ENCODE measurements around the gene HS6ST2. TPM values are rescaled to one million over a fixed set of nuclear protein-coding genes. Genes with fewer than 3 reads are reported as not detected.

Gene HS6ST2
- polyA plus RNA-seq, 1 of the 3 experiments (the other 2 are of a cell fraction) = 0.05 TPM

DNA sequence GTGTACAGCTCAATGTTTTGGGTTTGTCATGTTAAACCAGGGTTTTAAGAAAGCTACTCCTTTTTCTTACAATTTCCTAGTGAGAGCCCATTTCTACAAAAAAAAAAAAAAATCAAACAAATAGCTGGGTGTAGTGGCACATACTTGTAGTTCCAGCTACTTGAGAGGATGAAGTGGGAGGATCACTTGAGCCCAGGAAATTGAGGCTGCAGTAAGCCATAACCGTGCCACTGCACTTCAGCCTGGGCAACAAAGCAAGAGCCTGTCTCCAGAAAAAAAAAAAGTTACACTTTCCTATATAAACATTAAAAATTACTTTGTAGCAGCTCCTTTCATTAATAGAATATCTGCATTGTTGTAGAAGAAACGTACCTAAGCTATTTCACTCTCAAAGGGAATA lies 166.7 kb downstream of the HS6ST2 start (continued):
- no peak for TF ChIP-seq RXRA (IDR thresholded peaks at IDR 0.05; ENCODE audit: borderline replicate concordance, low read depth)
- TF ChIP-seq, protein P1, sequence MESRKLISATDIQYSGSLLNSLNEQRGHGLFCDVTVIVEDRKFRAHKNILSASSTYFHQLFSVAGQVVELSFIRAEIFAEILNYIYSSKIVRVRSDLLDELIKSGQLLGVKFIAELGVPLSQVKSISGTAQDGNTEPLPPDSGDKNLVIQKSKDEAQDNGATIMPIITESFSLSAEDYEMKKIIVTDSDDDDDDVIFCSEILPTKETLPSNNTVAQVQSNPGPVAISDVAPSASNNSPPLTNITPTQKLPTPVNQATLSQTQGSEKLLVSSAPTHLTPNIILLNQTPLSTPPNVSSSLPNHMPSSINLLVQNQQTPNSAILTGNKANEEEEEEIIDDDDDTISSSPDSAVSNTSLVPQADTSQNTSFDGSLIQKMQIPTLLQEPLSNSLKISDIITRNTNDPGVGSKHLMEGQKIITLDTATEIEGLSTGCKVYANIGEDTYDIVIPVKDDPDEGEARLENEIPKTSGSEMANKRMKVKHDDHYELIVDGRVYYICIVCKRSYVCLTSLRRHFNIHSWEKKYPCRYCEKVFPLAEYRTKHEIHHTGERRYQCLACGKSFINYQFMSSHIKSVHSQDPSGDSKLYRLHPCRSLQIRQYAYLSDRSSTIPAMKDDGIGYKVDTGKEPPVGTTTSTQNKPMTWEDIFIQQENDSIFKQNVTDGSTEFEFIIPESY (IDR thresholded peaks at IDR 0.05; ENCODE audit: borderline replicate concordance, low read depth) = no peak

DNA sequence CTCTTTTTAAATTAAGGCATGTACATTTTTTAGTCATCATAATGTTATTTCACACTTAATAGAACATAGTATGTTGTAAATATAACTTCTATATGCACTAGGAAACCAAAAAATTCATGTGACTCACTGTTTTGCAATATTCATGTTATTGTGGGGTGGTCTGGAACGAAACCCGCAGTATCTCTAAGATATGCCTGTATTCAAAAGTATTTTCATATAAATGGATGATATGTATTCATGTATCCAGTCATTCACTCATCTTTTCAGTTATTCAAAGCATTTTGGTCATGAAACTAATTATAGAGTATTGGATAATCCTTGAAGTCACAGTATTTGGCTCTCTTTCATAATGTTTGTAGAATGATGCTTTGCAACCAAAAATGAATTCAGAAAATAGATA lies 168.1 kb downstream of the HS6ST2 start:
- H3K4me2 ChIP-seq = no peak overlapping the region
- POLR2A ChIA-PET = no interaction called here
- TF ChIP-seq NFIC (IDR thresholded peaks at IDR 0.05; ENCODE audit: borderline replicate concordance) = no peak
- no peak for TF ChIP-seq GATA2 (CRISPR knock-in tag; IDR thresholded peaks at IDR 0.05)
- TF ChIP-seq, protein P2, sequence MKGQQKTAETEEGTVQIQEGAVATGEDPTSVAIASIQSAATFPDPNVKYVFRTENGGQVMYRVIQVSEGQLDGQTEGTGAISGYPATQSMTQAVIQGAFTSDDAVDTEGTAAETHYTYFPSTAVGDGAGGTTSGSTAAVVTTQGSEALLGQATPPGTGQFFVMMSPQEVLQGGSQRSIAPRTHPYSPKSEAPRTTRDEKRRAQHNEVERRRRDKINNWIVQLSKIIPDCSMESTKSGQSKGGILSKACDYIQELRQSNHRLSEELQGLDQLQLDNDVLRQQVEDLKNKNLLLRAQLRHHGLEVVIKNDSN (IDR thresholded peaks at IDR 0.05; ENCODE audit: borderline replicate concordance, low read depth) = no peak
- TF ChIP-seq FOSL2 (IDR thresholded peaks at IDR 0.05; ENCODE audit: borderline replicate concordance, low read depth) = no peak
- TF ChIP-seq RCOR1 (IDR thresholded peaks at IDR 0.05; ENCODE audit: low read length) = no peak
- TF ChIP-seq SIN3A (IDR thresholded peaks at IDR 0.05; ENCODE audit: borderline replicate concordance, low read depth, low read length) = no peak
- no peak for TF ChIP-seq EZH2phosphoT487 (IDR thresholded peaks at IDR 0.05; ENCODE audit: borderline replicate concordance, low read depth)
- no peaks in the 10 kb centered on the region for H3K4me1 ChIP-seq (ENCODE audit: control insufficient read depth in 1 of 2, insufficient read depth in 2 of 2, low read depth in 1 of 2, low read length in 1 of 2)
- H3K79me2 ChIP-seq (ENCODE audit: insufficient read depth) = no peaks in the 10 kb centered on the region
- no peak overlapping the region for H2AFZ ChIP-seq (ENCODE audit: low read depth)
- no peaks in the 10 kb centered on the region for H3K36me3 ChIP-seq (replicated peaks in 1 of 2; ENCODE audit: control insufficient read depth in 1 of 2, insufficient read depth in 2 of 2, low read length in 1 of 2)
- CTCF ChIA-PET = no interaction called here
- no peaks in the 10 kb centered on the region for H4K20me1 ChIP-seq (ENCODE audit: insufficient read depth)
- no peaks in the 10 kb centered on the region for H3K9me3 ChIP-seq
- H3K9ac ChIP-seq = no peak overlapping the region
- no peaks in the 10 kb centered on the region for H3K9me2 ChIP-seq
- H3K27me3 ChIP-seq (ENCODE audit: insufficient read depth) = no peaks in the 10 kb centered on the region
- H3K4me3 ChIP-seq (ENCODE audit: low read depth in 2 of 2, low read length in 1 of 2) = no peak overlapping the region
- no peaks in the 10 kb centered on the region for H3F3A ChIP-seq (replicated peaks; ENCODE audit: insufficient read depth)
- DNase-seq = no peak
- 9% methylated on average over 2 of the region's 2 CpGs for WGBS (ENCODE audit: low lambda C conversion rate)
- no peak overlapping the region for H3K27ac ChIP-seq (ENCODE audit: low read depth in 2 of 2, low read length in 1 of 2)

DNA sequence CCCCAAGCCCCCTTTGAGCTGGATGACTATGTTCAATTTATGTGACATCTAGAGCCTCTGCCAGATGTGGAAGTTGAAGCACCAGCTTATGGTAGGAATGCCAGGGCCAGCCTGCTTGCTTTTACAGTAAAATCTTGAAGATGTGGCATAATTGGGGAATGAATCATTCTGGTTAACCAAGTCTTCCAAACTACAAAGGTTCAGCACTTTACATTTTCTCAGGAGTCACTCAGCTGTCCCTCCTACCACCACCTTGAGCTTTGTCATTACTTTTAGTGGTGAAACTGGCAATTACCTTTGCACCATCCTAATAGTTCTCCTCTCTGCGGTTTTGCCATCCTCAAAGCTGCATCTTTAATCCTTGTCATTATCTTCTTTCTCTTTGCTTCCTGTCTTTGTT lies 172.2 kb downstream of the HS6ST2 start:
- WGBS (ENCODE audit: low lambda C conversion rate) = 11% methylated on average over 1 of the region's 1 CpG
- H3F3A ChIP-seq (replicated peaks; ENCODE audit: insufficient read depth) = no peaks in the 10 kb centered on the region
- H3K9ac ChIP-seq = no peak overlapping the region
- H3K4me1 ChIP-seq (ENCODE audit: control insufficient read depth in 1 of 2, insufficient read depth in 2 of 2, low read depth in 1 of 2, low read length in 1 of 2) = no peaks in the 10 kb centered on the region
- no peak for TF ChIP-seq RAD21 (IDR thresholded peaks at IDR 0.05; ENCODE audit: low read length)
- H3K4me3 ChIP-seq (ENCODE audit: low read depth in 2 of 2, low read length in 1 of 2) = no peak overlapping the region
- H3K4me2 ChIP-seq = no peak overlapping the region
- H4K20me1 ChIP-seq (ENCODE audit: insufficient read depth) = no peaks in the 10 kb centered on the region
- no peak overlapping the region for H2AFZ ChIP-seq (ENCODE audit: low read depth)
- CTCF ChIA-PET = no interaction called here
- DNase-seq = no peak
- no peaks in the 10 kb centered on the region for H3K36me3 ChIP-seq (replicated peaks in 1 of 2; ENCODE audit: control insufficient read depth in 1 of 2, insufficient read depth in 2 of 2, low read length in 1 of 2)
- H3K9me2 ChIP-seq = no peaks in the 10 kb centered on the region
- no peaks in the 10 kb centered on the region for H3K79me2 ChIP-seq (ENCODE audit: insufficient read depth)
- H3K27me3 ChIP-seq (ENCODE audit: insufficient read depth) = no peaks in the 10 kb centered on the region; the same call in 1 of the 2 replicates
- no peaks in the 10 kb centered on the region for H3K9me3 ChIP-seq
- H3K27ac ChIP-seq (ENCODE audit: low read depth in 2 of 2, low read length in 1 of 2) = no peak overlapping the region
- POLR2A ChIA-PET = no interaction called here

Measured in SK-N-SH (cell line).